B cell (primary cell): ENCODE measurements around the gene SEMA7A. TPM values are rescaled to one million over a fixed set of nuclear protein-coding genes. Genes with fewer than 3 reads are reported as not detected.
A peak's percentile ranks its signal among the peaks of the same experiment; 100 is the strongest.
"Not testable (repeated sequence)": the region's sequence is repeated elsewhere in the genome, so short reads cannot be mapped to it uniquely, and the experiment has no call there.

Source experiments
- ATAC-seq: fragments of 200-7000 bp; cut with Tn5 transposase; one replicate; pipeline ENCODE4 v1.10.0; 2021; ENCODE audit warnings: low read depth, mild to moderate bottlenecking, moderate number of reproducible peaks, moderate library complexity
- CTCF ChIA-PET: fragments of 350-600 bp; sonication (Branson Sonifier 250); formaldehyde crosslinking; loops from one replicate; lab custom pipeline; 2021; ENCODE audit warnings: antibody characterized with exemption, inconsistent platforms; lab: Charles Lee
- POLR2A ChIA-PET: fragments of 350-600 bp; sonication (Branson Sonifier 250); formaldehyde crosslinking; loops from one replicate; lab custom pipeline; 2021; ENCODE audit warnings: antibody characterized with exemption; lab: Charles Lee
- DNase-seq: peaks from one replicate; pipeline ENCODE4 v3.0.0; 2013
- H2AFZ ChIP-seq: 2 replicates; pipeline ENCODE4 v1.6.1; 2012; ENCODE audit warnings: mild to moderate bottlenecking, low read depth, low read length; ENCODE audit not compliant: insufficient read depth, poor library complexity, severe bottlenecking
- H3K27ac ChIP-seq, 2 donors: 1 replicate in 1 of 2; 2 replicates in 1 of 2; pipeline ENCODE4 v1.5.1; 2012 to 2013; ENCODE audit warnings: low read length in 2 of 2, mild to moderate bottlenecking in 2 of 2, moderate library complexity in 1 of 2
- H3K27me3 ChIP-seq, 4 experiments: fragments of 200-600 bp in 1 of 4; sonication (generic) in 1 of 4; replicated peaks in 1 of 4; 1 replicate in 2 of 4; 2 replicates in 2 of 4; pipeline versions ENCODE4 v1.6.1 to v1.7.0; 2013 to 2016; ENCODE audit warnings: low read length in 3 of 4, mild to moderate bottlenecking in 2 of 4, mixed read lengths in 1 of 4, moderate library complexity in 1 of 4; ENCODE audit not compliant: insufficient read depth in 4 of 4, control insufficient read depth in 3 of 4; ENCODE audit errors: control extremely low read depth in 1 of 4
- H3K36me3 ChIP-seq, 2 experiments: replicated peaks in 1 of 2; 1 replicate in 1 of 2; 2 replicates in 1 of 2; pipeline versions ENCODE4 v1.6.1 to v1.7.1; 2013; ENCODE audit warnings: low read length in 1 of 2; ENCODE audit not compliant: insufficient read depth in 2 of 2, control insufficient read depth in 1 of 2; ENCODE audit errors: control extremely low read depth in 1 of 2, extremely low read depth in 1 of 2
- H3K4me1 ChIP-seq, 2 donors: fragments of 200-600 bp in 1 of 2; sonication (generic) in 1 of 2; 1 replicate in 1 of 2; 2 replicates in 1 of 2; pipeline versions ENCODE4 v1.5.1 to v1.6.1; 2013 to 2017; ENCODE audit warnings: low read length in 2 of 2; ENCODE audit not compliant: control insufficient read depth in 2 of 2, insufficient read depth in 2 of 2
- H3K4me2 ChIP-seq: replicated peaks from 2 replicates; pipeline ENCODE3; 2012; ENCODE audit warnings: mild to moderate bottlenecking, low read depth, low read length; ENCODE audit not compliant: poor library complexity, severe bottlenecking
- H3K4me3 ChIP-seq, 5 experiments: fragments of 200-600 bp in 1 of 5; sonication (generic) in 1 of 5; 1 replicate in 3 of 5; 2 replicates in 2 of 5; pipeline versions ENCODE4 v1.5.1 to v1.7.0; 2011 to 2016; ENCODE audit warnings: low read length in 4 of 5, mild to moderate bottlenecking in 4 of 5, low read depth in 2 of 5, control low read depth in 1 of 5, moderate library complexity in 1 of 5; ENCODE audit not compliant: insufficient read depth in 1 of 5; ENCODE audit errors: control extremely low read depth in 1 of 5, extremely low read depth in 1 of 5
- H3K79me2 ChIP-seq: fragments of 200-600 bp; sonication (generic); one replicate; pipeline ENCODE4 v1.6.0; 2016; ENCODE audit warnings: low read length; ENCODE audit not compliant: control insufficient read depth, insufficient read depth
- H3K9ac ChIP-seq: fragments of 200-600 bp; sonication (generic); 2 replicates; pipeline ENCODE4 v1.6.1; 2017; ENCODE audit warnings: mild to moderate bottlenecking, low read length, moderate library complexity
- H3K9me3 ChIP-seq, 3 donors: one replicate each; pipeline versions ENCODE4 v1.6.1 to v1.7.1; 2013; ENCODE audit warnings: low read length in 2 of 3; ENCODE audit not compliant: control insufficient read depth in 2 of 3, insufficient read depth in 1 of 3; ENCODE audit errors: control extremely low read depth in 1 of 3
- H4K20me1 ChIP-seq: 2 replicates; pipeline ENCODE4 v1.6.0; 2012; ENCODE audit warnings: mild to moderate bottlenecking, low read length; ENCODE audit not compliant: insufficient read depth, control insufficient read depth, poor library complexity, severe bottlenecking
- H3K27ac Mint-ChIP-seq: one replicate; pipeline ENCODE4 v1.8.0; 2021; ENCODE audit warnings: mixed read lengths
- H3K27me3 Mint-ChIP-seq: one replicate; pipeline ENCODE4 v1.8.0; 2021; ENCODE audit warnings: mixed read lengths
- H3K4me1 Mint-ChIP-seq: one replicate; pipeline ENCODE4 v1.8.0; 2021; ENCODE audit warnings: mixed read lengths
- H3K4me3 Mint-ChIP-seq: one replicate; pipeline ENCODE4 v1.8.0; 2021; ENCODE audit warnings: mixed read lengths
- H3K9me3 Mint-ChIP-seq: one replicate; pipeline ENCODE4 v1.8.0; 2022; ENCODE audit warnings: mixed read lengths; ENCODE audit not compliant: insufficient read depth
- EZH2 ChIP-seq: IDR thresholded peaks from 2 replicates; pipeline ENCODE4 v1.6.1; 2012; ENCODE audit warnings: borderline replicate concordance, low read depth, mild to moderate bottlenecking, moderate library complexity, low read length; ENCODE audit not compliant: insufficient read depth, poor library complexity, severe bottlenecking
- WGBS: methylation state at CpG from one replicate; pipeline ENCODE4 v1.1.5; 2013; ENCODE audit warnings: missing lambda C conversion rate; ENCODE audit not compliant: insufficient coverage; 5-methylcytosine and 5-hydroxymethylcytosine counted together
- intact Hi-C: fragments of 100-400 bp; cut with micrococcal nuclease; formaldehyde crosslinking; loops from one replicate; pipeline ENCODE4 v1.10.0; 2022
- polyA plus RNA-seq: library from polyadenylated mRNA; depleted of rRNA; stranded (reverse); fragments of >200 nt; gene quantifications from 2 replicates; pipeline ENCODE4 v1.2.3, GENCODE V29; 2012
- total RNA-seq, 2 donors: library from RNA; stranded (reverse); fragments of 120-200 nt in 1 of 2; gene quantifications; 1 replicate in 1 of 2; 2 replicates in 1 of 2; pipeline versions ENCODE4 v1.2.3 to v1.2.4, GENCODE V29; 2013 to 2022
- TF ChIP-seq, protein P1 (sequence below): fragments of 200-600 bp; IDR thresholded peaks from one replicate; pipeline ENCODE4 v1.8.0; 2022; ENCODE audit warnings: antibody characterized with exemption, mild to moderate bottlenecking

SEMA7A gene
- total and polyA plus RNA-seq, 2 donors (not counting 1 experiment from before 2014, with no cell fraction given) = 42.0 to 44.2 TPM

- Histone ChIP-seq H3K9ac (no peak overlapping the region), H3K9me3 (no peaks in the 10 kb centered on the region), H3K27ac (no peak overlapping the region), H2AFZ (no peak overlapping the region), H3K4me3 (no peak overlapping the region), H3K27me3 (no peaks in the 10 kb centered on the region), H3K36me3 (peaks cover 0 to 41% of the 10 kb centered on the region in 2 experiments), H3K4me2 (no peak overlapping the region), H3K4me1 (peaks cover 19 to 28% of the 10 kb centered on the region in 2 donors), H4K20me1 (no peaks in the 10 kb centered on the region), H3K79me2 (peaks cover 47% of the 10 kb centered on the region)
- ChIA-PET POLR2A (no interaction called here), CTCF (interaction anchor here (1.0 to 6.1 kb wide), 3 partner anchors 19 to 87 kb away, joined by 3 to 54 read pairs (median 4); no protein-coding TSS in a partner anchor)
- no peak overlapping the region for H3K4me3 Mint-ChIP-seq
- H3K27ac Mint-ChIP-seq = peak overlapping the region; percentile 57
- 100% methylated on average over 2 of the region's 3 CpGs for WGBS
- H3K4me1 Mint-ChIP-seq = peaks cover 27% of the 10 kb centered on the region
- DNase-seq (no peak), ATAC-seq (no peak)
- no peaks in the 10 kb centered on the region for H3K27me3 Mint-ChIP-seq
- intact Hi-C loops = no loop called here
- TF ChIP-seq, protein P1, sequence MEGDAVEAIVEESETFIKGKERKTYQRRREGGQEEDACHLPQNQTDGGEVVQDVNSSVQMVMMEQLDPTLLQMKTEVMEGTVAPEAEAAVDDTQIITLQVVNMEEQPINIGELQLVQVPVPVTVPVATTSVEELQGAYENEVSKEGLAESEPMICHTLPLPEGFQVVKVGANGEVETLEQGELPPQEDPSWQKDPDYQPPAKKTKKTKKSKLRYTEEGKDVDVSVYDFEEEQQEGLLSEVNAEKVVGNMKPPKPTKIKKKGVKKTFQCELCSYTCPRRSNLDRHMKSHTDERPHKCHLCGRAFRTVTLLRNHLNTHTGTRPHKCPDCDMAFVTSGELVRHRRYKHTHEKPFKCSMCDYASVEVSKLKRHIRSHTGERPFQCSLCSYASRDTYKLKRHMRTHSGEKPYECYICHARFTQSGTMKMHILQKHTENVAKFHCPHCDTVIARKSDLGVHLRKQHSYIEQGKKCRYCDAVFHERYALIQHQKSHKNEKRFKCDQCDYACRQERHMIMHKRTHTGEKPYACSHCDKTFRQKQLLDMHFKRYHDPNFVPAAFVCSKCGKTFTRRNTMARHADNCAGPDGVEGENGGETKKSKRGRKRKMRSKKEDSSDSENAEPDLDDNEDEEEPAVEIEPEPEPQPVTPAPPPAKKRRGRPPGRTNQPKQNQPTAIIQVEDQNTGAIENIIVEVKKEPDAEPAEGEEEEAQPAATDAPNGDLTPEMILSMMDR = no peak
- no peak for TF ChIP-seq EZH2
- no peaks in the 10 kb centered on the region for H3K9me3 Mint-ChIP-seq
Observed at GRCh38 chr15:74458473-74458872, 24.7 kb upstream of the SEMA7A start.

GRCh38 chr15:74457036-74457435, 23.3 kb upstream of the SEMA7A start:
- H3K4me3 Mint-ChIP-seq, H3K4me2 ChIP-seq, H3K9ac ChIP-seq, H3K9me3 ChIP-seq, H3K27me3 ChIP-seq, POLR2A ChIA-PET, H4K20me1 ChIP-seq, DNase-seq, H3K9me3 Mint-ChIP-seq, ATAC-seq, H3K27me3 Mint-ChIP-seq, intact Hi-C loops, H2AFZ ChIP-seq, H3K4me3 ChIP-seq, H3K27ac ChIP-seq, H3K27ac Mint-ChIP-seq: not testable (repeated sequence)
- H3K4me1 ChIP-seq = peaks cover 15 to 21% of the 10 kb centered on the region in 2 donors
- peaks cover 0 to 52% of the 10 kb centered on the region in 2 experiments for H3K36me3 ChIP-seq
- H3K4me1 Mint-ChIP-seq = peaks cover 18% of the 10 kb centered on the region
- H3K79me2 ChIP-seq = peaks cover 49% of the 10 kb centered on the region
- WGBS = 97% methylated on average over 8 of the region's 10 CpGs
- CTCF ChIA-PET = interaction anchor here (0.7 to 6.1 kb wide), 4 partner anchors 17 to 86 kb away, joined by 3 to 54 read pairs (median 4); no protein-coding TSS in a partner anchor
